Stimulated activated CD8-positive, alpha-beta memory T cell treated with anti-CD3 and anti-CD28 coated beads, Interleukin-4, amount 100 ng/mL, for 1 hour (primary cell): Measurements from ENCODE around the gene PPL.
"Not testable (repeated sequence)": the region's sequence is repeated elsewhere in the genome, so short reads cannot be mapped to it uniquely, and the experiment has no call there.

Source experiments
- DNase-seq, 2 donors: peaks; one replicate each; pipeline ENCODE4 v3.0.0-alpha.2; 2020; ENCODE audit warnings: low read depth in 2 of 2, low spot score in 1 of 2

Gene PPL

DNA sequence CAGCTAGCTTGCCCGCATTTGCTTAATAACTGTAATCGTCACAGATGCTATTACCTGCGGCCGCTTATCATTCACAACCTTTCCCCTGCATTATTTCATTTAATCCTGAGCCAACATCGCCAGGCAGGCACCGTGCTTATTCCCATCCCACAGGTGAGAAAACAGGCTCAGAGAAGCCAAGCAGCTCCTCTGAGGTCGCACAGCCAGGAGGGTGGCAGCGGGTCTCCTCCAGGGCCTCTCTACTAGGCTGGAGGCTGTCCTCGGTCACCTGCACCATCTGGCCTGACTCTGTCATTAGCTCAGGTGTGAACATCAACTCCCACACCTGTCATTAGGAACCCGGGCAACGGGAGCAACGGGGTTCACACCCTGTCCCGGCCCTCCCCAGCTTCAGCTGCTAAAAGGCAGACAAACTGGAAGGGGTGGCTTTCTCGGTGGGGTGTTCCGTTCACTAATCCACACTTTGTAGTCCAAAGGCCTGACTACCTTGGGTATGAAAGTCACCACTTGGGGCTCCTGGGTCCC is 3.0 kb downstream of the PPL start:
- DNase-seq = no peak

- no peak for DNase-seq
Observed at GRCh38 chr16:4933433-4933832, 3.5 kb downstream of the PPL start.

- DNase-seq = no peak
Observed at GRCh38 chr16:4931381-4931780, 5.6 kb downstream of the PPL start.

- DNase-seq = not testable (repeated sequence)
Observed at GRCh38 chr16:4929619-4930018, 7.3 kb downstream of the PPL start.

DNA sequence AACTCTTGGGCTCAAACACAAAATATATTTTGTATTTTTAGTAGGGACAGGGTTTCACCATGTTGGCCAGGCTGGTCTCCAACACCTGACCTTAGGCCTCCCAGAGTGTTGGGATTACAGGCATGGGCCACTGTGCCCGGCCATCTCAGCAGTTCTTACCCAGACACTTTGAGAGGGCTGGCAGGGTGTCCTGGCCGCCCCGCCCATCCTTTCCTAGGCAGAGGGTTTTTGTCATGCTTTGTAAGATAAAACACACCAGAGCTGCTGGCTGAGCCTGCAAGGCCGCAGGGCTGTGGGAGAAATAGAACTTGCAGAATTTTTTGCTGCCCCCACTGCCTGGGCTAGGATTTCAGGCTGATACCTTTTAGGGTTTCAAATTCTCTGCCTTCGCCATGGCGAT is 8.7 kb downstream of the PPL start:
- no peak for DNase-seq

DNA sequence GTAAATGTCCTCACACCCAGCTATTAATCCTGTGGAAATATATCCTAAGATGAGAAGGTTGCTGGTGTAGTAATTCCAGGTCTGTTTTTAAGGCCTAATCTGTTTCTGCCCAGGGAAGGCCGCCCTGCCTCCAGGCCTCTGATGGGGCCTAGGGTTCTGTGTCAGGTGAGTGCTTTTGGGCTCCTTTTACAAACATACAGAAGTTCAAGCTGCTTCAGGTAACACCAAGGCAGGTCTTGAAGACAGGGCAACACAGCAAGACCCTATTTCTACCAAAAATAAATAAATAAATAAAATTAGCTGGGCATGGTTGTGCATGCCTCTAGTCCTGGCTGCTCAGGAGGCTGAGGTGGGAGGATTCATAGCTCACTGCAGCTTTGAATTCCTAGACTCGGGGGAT is 9.3 kb downstream of the PPL start:
- no peak for DNase-seq

DNA sequence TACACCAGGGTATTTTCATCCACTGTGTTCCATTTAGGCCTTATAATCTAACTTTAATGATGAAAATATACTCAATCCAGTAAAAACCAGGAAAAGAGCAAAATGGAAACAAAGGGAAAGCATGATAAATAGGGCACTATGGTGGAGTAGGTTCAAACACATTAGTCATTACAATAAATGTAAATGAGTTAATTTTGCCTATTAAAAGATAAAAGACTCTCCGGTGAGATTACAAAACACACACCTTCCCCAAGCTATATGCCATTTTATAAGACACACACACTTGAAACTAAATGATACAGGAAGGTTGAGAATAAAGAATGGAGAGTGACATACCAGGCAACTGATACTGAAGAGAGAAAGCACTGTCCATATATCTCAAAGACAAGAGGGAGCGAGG is 10.0 kb downstream of the PPL start:
- DNase-seq = no peak

GRCh38 chr16:4925791-4926190 is 11.2 kb downstream of the PPL start:
- DNase-seq = no peak

GRCh38 chr16:4925293-4925607 is 11.7 kb downstream of the PPL start:
- DNase-seq = no peak

DNA sequence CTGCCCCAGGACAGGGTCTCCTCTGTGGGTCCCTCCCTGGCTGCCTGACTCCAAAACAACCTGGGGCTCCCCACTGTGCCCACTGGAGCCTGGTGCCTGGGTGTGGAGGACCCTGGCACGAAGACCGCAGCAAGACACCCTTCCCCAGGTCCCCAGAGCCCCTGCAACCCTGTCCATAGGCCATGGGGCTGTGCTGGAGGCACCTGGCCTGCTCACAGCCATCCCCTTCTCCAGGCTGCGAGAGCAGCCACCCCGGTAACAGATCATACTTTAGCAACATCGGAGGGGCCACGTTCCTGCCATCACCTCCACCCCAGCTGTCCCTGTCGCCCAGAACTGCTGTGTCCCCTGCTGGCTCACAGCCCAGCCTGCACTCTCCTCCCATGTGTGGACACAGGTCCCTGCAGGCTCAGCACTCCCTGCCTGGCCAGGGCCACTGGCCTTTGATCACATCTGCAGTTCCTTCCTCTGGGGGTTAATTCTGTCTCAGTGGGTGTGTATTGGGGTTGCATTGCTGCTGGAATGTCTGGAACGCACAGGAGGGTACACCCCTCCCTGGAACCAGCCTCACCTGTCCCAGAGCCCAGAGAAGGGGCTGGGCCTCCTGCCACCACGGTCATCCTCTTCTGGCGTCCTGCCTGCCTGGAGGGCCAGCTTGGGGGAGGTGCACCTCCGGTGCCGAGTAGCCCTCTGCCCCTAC is 12.2 kb downstream of the PPL start:
- no peak for DNase-seq

DNA sequence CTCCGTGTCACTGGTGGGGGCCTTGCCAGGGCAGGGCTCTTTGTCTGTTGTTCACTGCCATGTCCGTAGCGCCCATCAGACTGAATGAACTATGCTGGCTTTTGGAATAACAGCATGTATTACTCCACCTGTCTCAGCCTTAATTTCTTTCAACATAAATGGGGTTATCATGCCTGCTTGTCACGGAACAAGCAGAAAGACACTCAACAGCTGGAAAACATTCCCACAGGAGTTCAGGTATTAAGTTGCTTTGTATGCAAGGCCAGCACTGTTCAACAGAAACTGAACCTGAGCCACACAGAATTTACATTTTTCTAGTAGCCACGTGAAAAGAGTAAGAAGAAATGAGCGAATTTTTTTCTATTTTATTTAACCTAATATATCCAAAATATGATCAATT is 13.1 kb downstream of the PPL start:
- no peak for DNase-seq

GRCh38 chr16:4922721-4923342 is 14.1 kb downstream of the PPL start:
- no peak for DNase-seq

GRCh38 chr16:4920826-4921225 is 16.1 kb downstream of the PPL start:
- DNase-seq = no peak

GRCh38 chr16:4918781-4919251 is 18.1 kb downstream of the PPL start:
- DNase-seq = no peak

DNA sequence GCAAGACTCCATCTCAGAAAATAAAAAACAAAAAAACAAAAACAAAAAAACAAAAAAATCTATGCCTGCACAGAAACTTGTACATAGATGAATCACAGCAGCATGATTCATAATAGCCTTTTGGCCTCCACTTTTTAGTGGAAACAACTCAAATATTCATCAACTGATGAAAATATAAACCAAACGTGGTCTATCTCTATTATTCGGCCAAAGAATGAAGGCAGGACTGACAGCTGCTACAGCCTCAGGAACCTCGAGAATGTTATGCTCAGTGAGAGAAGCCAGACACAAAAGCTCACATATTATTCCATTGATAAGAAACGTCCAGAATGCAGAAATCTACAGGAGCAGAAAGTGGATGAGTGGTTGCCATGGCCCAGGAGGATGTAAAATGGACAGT is 19.8 kb downstream of the PPL start:
- DNase-seq = no peak

GRCh38 chr16:4915226-4915761 is 21.7 kb downstream of the PPL start:
- DNase-seq = no peak

GRCh38 chr16:4914528-4915225 is 22.3 kb downstream of the PPL start:
- DNase-seq = no peak

DNA sequence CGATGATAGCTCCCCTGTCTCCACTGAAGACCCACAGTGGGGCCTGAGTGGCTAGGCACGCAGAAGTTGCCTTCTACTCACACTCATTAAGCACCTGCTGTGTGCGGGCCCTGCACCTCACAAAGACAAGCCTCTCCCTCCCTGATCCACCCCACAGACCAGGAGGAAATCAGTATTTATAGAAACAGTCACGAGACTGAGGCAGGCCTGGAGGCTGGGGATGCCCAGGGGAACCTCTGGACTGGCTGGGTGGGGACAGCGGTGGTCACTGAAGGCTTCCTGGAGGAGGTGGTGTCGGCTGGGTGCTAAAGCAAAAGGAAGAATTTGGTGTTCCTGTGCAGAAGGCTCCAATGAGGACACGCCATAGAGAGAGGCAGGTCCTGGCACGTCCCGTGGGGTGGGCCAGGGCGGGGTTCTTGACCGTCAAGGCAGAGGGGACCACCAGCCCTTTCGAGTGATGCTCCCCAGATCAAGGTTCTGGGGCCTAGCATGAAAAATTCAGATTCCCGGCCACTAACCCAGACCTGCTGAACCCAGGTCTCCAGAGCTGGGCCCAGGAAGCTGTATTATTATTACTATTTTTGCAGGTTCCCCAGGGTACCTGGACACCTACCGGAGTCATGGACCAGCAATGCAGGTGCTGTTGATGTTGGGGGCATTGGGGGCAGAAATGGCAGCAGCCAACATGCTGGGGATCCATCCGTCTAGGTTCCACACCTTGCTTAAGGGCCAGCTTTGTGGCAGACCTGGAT is 23.0 kb downstream of the PPL start:
- DNase-seq = no peak

- DNase-seq = no peak
Observed at GRCh38 chr16:4913130-4913773, 23.7 kb downstream of the PPL start.

- DNase-seq = no peak
Observed at GRCh38 chr16:4911970-4912386, 25.0 kb downstream of the PPL start.

- DNase-seq = no peak
Observed at GRCh38 chr16:4910828-4911227, 26.1 kb downstream of the PPL start.
